ENCODE data around the gene EGR4.

GRCh38 chr2:73333564-73333963 is 40.2 kb upstream of the EGR4 start:
- no peak for TF ChIP-seq CTCF (conservative IDR thresholded peaks at IDR 0.05; ENCODE audit: low read depth, low read length)
- no peak for TF ChIP-seq EZH2 (IDR thresholded peaks at IDR 0.05; ENCODE audit: low read length, unreplicated experiment)
